GM10266 (cell line): ENCODE results near the gene ZNF609.
"Not testable (repeated sequence)": the region's sequence is repeated elsewhere in the genome, so short reads cannot be mapped to it uniquely, and the experiment has no call there.

Source experiments
- DNase-seq: peaks from one replicate; pipeline ENCODE4 v3.0.0; 2012; ENCODE audit errors: extremely low spot score
- CTCF ChIP-seq: IDR thresholded peaks from 2 replicates; pipeline ENCODE4 v1.5.1; 2012; ENCODE audit warnings: mild to moderate bottlenecking, low read depth; ENCODE audit not compliant: control insufficient read depth, insufficient read depth; ENCODE audit errors: missing control alignments

The ZNF609 gene

GRCh38 chr15:64630396-64631107 is 170.2 kb downstream of the ZNF609 start:
- DNase-seq = no peak

GRCh38 chr15:64632639-64633038 is 172.3 kb downstream of the ZNF609 start:
- DNase-seq = not testable (repeated sequence)

More at GRCh38 chr15:64630396-64631107, 170.2 kb downstream of the ZNF609 start:
- no peak for TF ChIP-seq CTCF

- no peak for TF ChIP-seq CTCF
- DNase-seq = no peak
Measured at GRCh38 chr15:64633332-64633731, 173.0 kb downstream of the ZNF609 start.

GRCh38 chr15:64634027-64634426 is 173.6 kb downstream of the ZNF609 start:
- peak; percentile 63 for DNase-seq
- TF ChIP-seq CTCF = no peak

- no peak for TF ChIP-seq CTCF
- peak; percentile 31 for DNase-seq
Measured at GRCh38 chr15:64634576-64635498, 174.5 kb downstream of the ZNF609 start.

GRCh38 chr15:64635499-64636495 is 175.4 kb downstream of the ZNF609 start:
- TF ChIP-seq CTCF = no peak
- no peak for DNase-seq

GRCh38 chr15:64636556-64636955 is 176.2 kb downstream of the ZNF609 start:
- no peak for TF ChIP-seq CTCF
- no peak for DNase-seq
